H1 (cell line): Measurements from ENCODE around the gene ZNF282. TPM values are rescaled to one million over a fixed set of nuclear protein-coding genes. Genes with fewer than 3 reads are reported as not detected.

Experiments used
- CEBPB ChIP-seq: IDR thresholded peaks from 2 replicates; pipeline ENCODE4 v1.6.1; 2012; ENCODE audit warnings: low read depth, low read length
- CTBP2 ChIP-seq: IDR thresholded peaks from 2 replicates; pipeline ENCODE4 v1.7.0; 2011; ENCODE audit warnings: borderline replicate concordance, mild to moderate bottlenecking, moderate library complexity, mixed read lengths, low read length; ENCODE audit not compliant: insufficient read depth, insufficient read length
- GABPA ChIP-seq: IDR thresholded peaks from 2 replicates; pipeline ENCODE4 v1.6.1; 2011; ENCODE audit warnings: mild to moderate bottlenecking, low read length, moderate library complexity, borderline replicate concordance; ENCODE audit not compliant: insufficient read depth
- GTF2F1 ChIP-seq: IDR thresholded peaks from 2 replicates; pipeline ENCODE4 v1.6.1; 2012; ENCODE audit warnings: low read depth, low read length, improper control_type of control experiment, borderline replicate concordance
- HDAC6 ChIP-seq: IDR thresholded peaks from one replicate; pipeline ENCODE4 v1.7.1; 2012; ENCODE audit warnings: low read depth, mild to moderate bottlenecking, inconsistent platforms, low read length, moderate library complexity
- KDM5A ChIP-seq: fragments of 200-600 bp; IDR thresholded peaks from 2 replicates; pipeline ENCODE4 v1.7.1; 2012; ENCODE audit warnings: mild to moderate bottlenecking, low read length, inconsistent platforms, mixed read lengths
- POLR2AphosphoS5 ChIP-seq: IDR thresholded peaks from 2 replicates; pipeline ENCODE4 v1.6.1; 2011; ENCODE audit warnings: low read depth, low read length
- SP1 ChIP-seq: IDR thresholded peaks from 2 replicates; pipeline ENCODE4 v1.6.1; 2011; ENCODE audit warnings: low read depth, low read length
- polyA plus RNA-seq, 7 experiments: library from polyadenylated mRNA; depleted of rRNA in 3 of 7; stranded (reverse) in 5 of 7; unstranded in 2 of 7; fragments of >200 nt in 5 of 7; fragments of 200-250 nt in 2 of 7; gene quantifications; 1 replicate in 5 of 7; 2 replicates in 1 of 7; 4 replicates in 1 of 7; pipeline versions ENCODE4 v1.2.1 to v1.2.3, GENCODE V29; 2011 to 2013; ENCODE audit warnings: missing spikeins in 2 of 7, mixed read lengths in 2 of 7
- total RNA-seq: library from RNA; stranded (reverse); fragmentation: NEBNext Ultra II Directional; extraction: Animal tissue kit (Norgen Biotek cat#: 25700); gene quantifications from 2 replicates; pipeline ENCODE4 v1.2.1, GENCODE V29; 2021

The ZNF282 gene
- total and polyA plus RNA-seq, 2 of the 8 experiments (the other 6 are each of a cell fraction or from before 2014, with no cell fraction given) = 16.9 to 36.3 TPM

GRCh38 chr7:149214020-149214720 is 18.8 kb downstream of the ZNF282 start (continued):
- TF ChIP-seq CTBP2 (no peak), HDAC6 (no peak), KDM5A (no peak), GTF2F1 (no peak), POLR2AphosphoS5 (no peak), CEBPB (no peak), GABPA (no peak), SP1 (no peak)
